ENCODE data around the gene PLCB4. TPM values are rescaled to one million over a fixed set of nuclear protein-coding genes. Genes with fewer than 3 reads are reported as not detected.

PLCB4 gene
- total RNA-seq, 1 experiment from 2014 or later, result 12.6 TPM

DNA sequence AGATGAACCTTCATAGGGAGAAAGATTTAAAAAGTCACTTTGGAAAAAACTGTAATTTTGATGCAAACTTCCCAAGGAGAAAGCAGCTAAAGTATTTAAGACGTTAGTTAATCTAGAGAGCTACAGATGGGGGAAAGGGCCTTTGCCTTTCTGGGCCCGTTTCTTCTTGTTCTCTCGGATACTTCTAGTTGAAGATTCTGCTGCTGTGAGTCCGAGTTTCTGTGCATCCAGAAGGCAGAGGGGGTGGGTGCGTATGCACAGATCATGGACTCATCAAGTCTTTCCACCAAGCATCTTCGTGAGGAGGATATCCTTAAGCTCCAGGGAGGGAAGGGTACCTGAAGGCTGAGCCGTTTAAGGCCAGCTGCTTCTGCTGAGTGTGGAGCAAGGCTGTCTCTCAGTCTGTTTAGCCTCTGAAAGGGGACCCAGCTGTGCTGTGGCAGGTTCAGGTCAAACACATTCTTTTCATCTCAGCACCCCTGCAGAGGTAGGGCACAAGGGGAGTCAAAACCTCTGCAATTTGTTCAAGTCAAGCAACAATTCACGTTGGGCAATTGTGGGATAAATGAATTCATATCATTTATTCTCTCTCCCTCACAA, 449.8 kb downstream of the PLCB4 start (continued):
- TF ChIP-seq SOX15 (CRISPR knock-in tag; IDR thresholded peaks at IDR 0.05), result no peak

DNA sequence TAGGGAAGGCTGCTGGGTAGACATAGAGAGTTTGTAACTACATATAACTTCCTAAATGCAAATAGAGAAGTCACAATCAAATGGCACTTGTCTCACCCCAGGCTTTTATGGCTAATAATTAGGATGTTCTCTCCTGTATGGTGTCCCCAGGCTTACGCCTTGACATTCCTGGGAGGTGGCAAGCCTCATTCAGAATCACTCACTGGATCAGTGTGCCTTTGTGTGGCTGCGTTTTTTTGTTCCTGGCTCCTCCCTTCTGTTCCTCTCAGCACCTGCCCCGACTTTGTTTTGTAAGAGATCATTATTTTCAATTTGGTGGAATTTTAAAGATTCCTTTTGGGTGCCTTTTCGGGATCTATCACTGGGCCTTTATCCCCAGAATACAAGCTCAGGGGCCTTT, 451.2 kb downstream of the PLCB4 start:
- peaks cover 61% of the 10 kb centered on the region for H3K4me1 Mint-ChIP-seq
- H3K27ac Mint-ChIP-seq, result no peak overlapping the region
- TF ChIP-seq ZNF396 (CRISPR knock-in tag; IDR thresholded peaks at IDR 0.05; ENCODE audit: borderline replicate concordance) (no peak), MYBL2 (CRISPR knock-in tag; IDR thresholded peaks at IDR 0.05) (no peak), TCF7 (CRISPR knock-in tag; IDR thresholded peaks at IDR 0.05; ENCODE audit: low read depth) (no peak), TP53 (CRISPR knock-in tag; IDR thresholded peaks at IDR 0.05) (no peak), ZNF219 (CRISPR knock-in tag; IDR thresholded peaks at IDR 0.05; ENCODE audit: borderline replicate concordance) (no peak), ETV6 (CRISPR knock-in tag; IDR thresholded peaks at IDR 0.05) (no peak), FOXP1 (CRISPR knock-in tag; IDR thresholded peaks at IDR 0.05; ENCODE audit: borderline replicate concordance) (no peak), NR2C2 (CRISPR knock-in tag; IDR thresholded peaks at IDR 0.05) (no peak), ATF1 (CRISPR knock-in tag; IDR thresholded peaks at IDR 0.05) (no peak), EMX1 (CRISPR knock-in tag; IDR thresholded peaks at IDR 0.05) (no peak), SMAD4 (CRISPR knock-in tag; IDR thresholded peaks at IDR 0.05) (no peak), OVOL2 (CRISPR knock-in tag; IDR thresholded peaks at IDR 0.05; ENCODE audit: borderline replicate concordance) (no peak)
- TF ChIP-seq, protein P1, sequence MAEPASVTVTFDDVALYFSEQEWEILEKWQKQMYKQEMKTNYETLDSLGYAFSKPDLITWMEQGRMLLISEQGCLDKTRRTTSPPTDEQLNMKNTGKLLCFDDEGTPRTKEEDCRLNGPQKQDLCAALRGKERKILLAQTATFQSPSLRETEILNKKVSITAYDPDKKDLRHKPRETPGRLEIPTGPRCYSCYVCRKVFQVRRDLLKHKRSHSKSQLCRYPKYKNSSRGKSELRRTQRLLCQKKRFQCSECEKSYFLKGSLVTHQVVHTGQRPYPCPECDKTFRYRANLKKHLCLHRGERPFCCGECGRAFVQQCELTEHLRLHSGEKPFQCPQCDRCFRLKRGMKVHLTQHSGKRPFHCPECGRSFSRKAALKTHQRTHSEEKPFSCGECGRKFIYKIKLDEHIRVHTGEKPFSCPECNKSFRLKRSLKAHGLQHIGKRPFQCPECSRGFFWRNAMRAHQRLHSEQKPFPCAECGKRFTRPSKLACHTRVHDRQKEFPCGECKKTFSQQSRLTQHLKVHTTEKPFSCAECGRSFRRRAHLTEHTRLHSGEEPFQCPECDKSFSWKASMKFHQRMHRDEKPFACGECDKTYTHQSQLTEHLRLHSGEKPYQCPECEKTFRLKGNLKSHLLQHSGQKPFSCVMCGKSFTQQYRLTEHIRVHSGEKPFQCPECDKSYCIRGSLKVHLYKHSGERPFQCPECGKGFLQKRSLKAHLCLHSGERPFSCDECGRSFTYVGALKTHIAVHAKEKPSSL (CRISPR knock-in tag; conservative IDR thresholded peaks at IDR 0.05), result no peak
- TF ChIP-seq, protein P2, sequence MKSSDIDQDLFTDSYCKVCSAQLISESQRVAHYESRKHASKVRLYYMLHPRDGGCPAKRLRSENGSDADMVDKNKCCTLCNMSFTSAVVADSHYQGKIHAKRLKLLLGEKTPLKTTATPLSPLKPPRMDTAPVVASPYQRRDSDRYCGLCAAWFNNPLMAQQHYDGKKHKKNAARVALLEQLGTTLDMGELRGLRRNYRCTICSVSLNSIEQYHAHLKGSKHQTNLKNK (CRISPR knock-in tag; IDR thresholded peaks at IDR 0.05), result no peak
- TF ChIP-seq, protein P3, sequence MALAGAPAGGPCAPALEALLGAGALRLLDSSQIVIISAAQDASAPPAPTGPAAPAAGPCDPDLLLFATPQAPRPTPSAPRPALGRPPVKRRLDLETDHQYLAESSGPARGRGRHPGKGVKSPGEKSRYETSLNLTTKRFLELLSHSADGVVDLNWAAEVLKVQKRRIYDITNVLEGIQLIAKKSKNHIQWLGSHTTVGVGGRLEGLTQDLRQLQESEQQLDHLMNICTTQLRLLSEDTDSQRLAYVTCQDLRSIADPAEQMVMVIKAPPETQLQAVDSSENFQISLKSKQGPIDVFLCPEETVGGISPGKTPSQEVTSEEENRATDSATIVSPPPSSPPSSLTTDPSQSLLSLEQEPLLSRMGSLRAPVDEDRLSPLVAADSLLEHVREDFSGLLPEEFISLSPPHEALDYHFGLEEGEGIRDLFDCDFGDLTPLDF (CRISPR knock-in tag; IDR thresholded peaks at IDR 0.05), result no peak
- CTCF ChIA-PET, result interaction anchor here (1.2 to 3.0 kb wide), 3 partner anchors 10 to 97 kb away, joined by 3 to 25 read pairs (median 11); no protein-coding TSS in a partner anchor
- DNase-seq (ENCODE audit: low spot score), result no peak
- H3K36me3 Mint-ChIP-seq, result no peaks in the 10 kb centered on the region
- peaks cover 69% of the 10 kb centered on the region for H3K27me3 Mint-ChIP-seq (ENCODE audit: low read depth)
- H3K9me3 Mint-ChIP-seq, result no peaks in the 10 kb centered on the region
- POLR2A ChIA-PET, result no interaction called here
- ATAC-seq, result no peak
- H3K4me3 Mint-ChIP-seq, result no peak overlapping the region

DNA sequence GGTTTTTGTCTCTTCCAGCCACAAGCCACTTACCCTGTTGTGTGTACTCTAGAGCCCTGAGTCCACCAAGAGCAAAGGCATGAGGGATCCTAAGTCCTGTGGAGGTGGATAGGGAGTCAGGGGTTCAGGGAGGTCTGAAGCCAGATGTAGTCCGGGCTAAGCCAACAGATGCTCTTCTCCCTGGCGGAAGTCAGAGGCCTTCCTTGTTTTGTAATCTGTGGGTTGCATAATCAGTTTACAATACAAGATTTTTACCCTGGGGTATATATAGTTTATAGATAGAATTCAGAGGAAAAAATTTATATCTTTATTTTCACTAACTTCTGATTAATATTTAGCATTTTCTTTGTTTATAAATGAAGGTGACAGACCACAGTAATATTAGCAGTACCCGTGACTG, 454.7 kb downstream of the PLCB4 start:
- Mint-ChIP-seq H3K27me3 (ENCODE audit: low read depth) (peaks cover 34% of the 10 kb centered on the region), H3K9me3 (no peaks in the 10 kb centered on the region), H3K27ac (no peak overlapping the region), H3K4me1 (peaks cover 32% of the 10 kb centered on the region), H3K36me3 (no peaks in the 10 kb centered on the region), H3K4me3 (no peak overlapping the region)
- no peak for DNase-seq (ENCODE audit: low spot score)
- no peak for ATAC-seq
- TF ChIP-seq, protein P4, sequence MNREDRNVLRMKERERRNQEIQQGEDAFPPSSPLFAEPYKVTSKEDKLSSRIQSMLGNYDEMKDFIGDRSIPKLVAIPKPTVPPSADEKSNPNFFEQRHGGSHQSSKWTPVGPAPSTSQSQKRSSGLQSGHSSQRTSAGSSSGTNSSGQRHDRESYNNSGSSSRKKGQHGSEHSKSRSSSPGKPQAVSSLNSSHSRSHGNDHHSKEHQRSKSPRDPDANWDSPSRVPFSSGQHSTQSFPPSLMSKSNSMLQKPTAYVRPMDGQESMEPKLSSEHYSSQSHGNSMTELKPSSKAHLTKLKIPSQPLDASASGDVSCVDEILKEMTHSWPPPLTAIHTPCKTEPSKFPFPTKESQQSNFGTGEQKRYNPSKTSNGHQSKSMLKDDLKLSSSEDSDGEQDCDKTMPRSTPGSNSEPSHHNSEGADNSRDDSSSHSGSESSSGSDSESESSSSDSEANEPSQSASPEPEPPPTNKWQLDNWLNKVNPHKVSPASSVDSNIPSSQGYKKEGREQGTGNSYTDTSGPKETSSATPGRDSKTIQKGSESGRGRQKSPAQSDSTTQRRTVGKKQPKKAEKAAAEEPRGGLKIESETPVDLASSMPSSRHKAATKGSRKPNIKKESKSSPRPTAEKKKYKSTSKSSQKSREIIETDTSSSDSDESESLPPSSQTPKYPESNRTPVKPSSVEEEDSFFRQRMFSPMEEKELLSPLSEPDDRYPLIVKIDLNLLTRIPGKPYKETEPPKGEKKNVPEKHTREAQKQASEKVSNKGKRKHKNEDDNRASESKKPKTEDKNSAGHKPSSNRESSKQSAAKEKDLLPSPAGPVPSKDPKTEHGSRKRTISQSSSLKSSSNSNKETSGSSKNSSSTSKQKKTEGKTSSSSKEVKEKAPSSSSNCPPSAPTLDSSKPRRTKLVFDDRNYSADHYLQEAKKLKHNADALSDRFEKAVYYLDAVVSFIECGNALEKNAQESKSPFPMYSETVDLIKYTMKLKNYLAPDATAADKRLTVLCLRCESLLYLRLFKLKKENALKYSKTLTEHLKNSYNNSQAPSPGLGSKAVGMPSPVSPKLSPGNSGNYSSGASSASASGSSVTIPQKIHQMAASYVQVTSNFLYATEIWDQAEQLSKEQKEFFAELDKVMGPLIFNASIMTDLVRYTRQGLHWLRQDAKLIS (CRISPR knock-in tag; IDR thresholded peaks at IDR 0.05; ENCODE audit: borderline replicate concordance), result no peak
- no peak for TF ChIP-seq JUN (CRISPR knock-in tag; IDR thresholded peaks at IDR 0.05)
- ChIA-PET CTCF (no interaction called here), POLR2A (no interaction called here)

Measured in WTC11 (cell line).